Smooth muscle cell of the brain vasculature (primary cell): ENCODE data around the gene CDK14.

Source experiments
- DNase-seq: peaks from one replicate; pipeline ENCODE4 v3.0.0-alpha.2; 2012; ENCODE audit warnings: low read depth, low spot score

CDK14 gene

DNA sequence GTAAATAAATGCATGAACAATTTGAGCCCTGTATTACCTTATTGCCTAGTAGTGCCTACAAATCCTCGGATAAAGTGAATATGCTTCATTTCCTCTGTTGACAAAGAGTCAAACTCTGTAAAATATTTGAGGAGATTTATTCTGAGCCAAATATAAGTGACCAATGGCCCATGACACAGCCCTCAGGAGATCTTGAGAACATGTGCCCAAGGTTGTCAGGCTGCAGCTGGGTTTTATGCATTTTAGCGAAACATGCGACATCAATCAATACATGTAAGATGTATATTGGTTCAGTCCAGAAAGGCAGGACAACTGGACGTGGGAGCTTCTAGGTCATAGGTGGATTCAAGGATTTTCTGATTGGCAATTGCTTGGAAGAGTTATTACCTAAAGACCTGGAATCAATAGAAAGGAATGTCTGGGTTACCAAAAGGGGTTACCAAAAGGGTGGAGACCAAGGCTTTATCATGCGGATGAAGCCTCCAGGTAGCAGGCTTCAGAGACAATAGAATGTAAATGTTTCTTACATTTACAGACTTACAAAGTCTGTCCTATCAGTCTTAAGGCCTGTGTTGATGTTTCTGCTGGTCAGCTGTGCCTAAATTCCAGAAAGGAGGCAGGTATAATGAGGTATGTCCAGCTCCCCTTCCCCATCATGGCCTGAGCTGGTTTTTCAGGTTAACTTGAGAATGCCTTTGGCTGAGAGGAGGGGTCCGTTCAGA lies 448.0 kb downstream of the CDK14 start:
- no peak for DNase-seq

DNA sequence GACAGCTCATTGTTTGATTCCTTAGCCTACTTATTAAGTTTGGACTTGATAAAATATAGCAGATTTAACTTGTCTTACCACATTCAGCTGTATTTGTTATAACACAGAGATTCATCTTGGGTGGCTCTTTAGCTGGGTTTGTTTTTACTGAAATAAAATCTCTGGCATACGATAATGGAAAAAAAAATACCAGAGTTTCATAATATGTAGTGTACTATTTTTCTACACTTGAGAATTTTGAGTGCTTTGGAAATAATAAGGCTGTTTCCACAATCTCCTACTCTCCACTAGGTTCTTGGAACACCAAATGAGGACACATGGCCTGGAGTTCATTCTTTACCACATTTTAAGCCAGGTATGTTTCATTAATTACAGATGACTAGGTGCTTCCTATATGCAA lies 449.5 kb downstream of the CDK14 start:
- no peak for DNase-seq

DNA sequence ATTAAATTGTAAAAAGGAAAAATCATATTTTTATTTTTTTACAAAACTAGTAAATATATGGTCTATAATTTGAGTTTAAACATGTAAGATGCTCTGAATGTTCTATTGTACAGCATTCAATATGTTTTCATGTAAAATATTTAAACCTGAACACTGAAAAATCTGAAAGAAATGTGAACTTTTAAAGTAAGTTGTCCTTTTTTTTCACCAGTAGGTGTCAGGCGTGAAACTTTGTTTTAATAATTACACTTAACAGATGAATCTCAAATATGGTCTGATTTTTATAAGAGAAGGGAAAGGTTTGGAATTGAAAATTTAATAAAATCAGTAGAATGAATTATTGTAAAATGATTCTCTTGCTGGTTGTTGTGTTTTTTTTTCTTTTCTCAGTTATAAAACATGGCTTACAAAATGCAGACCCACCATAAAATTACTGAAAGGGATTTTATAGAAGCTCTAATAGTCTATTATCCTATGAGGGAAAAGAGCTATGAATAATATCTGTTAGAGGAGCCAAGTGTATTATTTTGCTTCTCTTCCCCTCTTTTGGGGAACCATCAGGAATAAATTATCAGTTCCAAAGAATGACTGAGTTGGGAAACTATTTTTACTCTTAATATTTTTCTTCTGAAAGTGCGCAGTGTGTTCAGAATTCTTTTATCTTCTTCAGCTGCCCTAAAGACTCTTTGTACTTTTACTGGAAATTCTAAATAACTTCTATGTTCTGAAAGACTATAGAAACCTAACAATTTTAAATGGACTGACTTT lies 450.4 kb downstream of the CDK14 start:
- no peak for DNase-seq

DNA sequence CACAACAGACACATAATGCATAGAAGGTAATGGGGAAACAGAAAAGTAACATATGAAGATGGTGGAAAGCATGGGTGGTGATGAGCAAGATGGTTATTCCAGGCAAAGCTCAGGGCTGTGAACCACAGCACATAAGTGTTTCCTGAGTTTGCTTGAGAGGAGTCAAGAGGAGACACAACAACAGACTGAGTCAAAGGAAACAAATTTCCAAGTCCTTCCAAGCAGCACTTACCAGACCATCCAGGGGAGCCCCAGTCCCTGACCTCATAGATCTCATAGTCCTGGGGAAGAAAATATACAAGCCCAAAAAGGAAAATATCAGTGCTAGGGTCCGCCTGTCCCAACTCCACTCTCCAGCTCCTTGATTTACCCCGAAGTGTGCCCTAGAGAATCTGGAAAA lies 451.5 kb downstream of the CDK14 start:
- DNase-seq: no peak

DNA sequence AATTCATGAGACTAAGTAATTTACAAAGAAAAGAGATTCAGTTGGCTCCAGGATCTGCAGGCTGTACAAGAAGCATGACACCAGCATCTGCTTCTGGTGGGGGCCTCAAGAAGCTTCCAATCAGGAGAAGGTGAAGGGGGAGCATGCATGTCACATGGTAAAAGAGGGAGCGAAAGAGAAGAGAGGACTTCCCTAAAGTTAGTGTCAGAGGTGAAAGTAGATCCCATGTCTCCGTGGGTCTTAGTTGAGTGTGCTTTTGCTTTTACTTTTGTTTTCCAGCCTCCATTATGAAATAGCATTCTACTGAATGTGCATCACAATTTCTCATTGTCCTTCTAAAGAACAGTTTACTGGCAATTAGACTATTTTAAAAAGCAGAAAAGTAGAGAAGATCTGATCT lies 454.6 kb downstream of the CDK14 start:
- DNase-seq: no peak

DNA sequence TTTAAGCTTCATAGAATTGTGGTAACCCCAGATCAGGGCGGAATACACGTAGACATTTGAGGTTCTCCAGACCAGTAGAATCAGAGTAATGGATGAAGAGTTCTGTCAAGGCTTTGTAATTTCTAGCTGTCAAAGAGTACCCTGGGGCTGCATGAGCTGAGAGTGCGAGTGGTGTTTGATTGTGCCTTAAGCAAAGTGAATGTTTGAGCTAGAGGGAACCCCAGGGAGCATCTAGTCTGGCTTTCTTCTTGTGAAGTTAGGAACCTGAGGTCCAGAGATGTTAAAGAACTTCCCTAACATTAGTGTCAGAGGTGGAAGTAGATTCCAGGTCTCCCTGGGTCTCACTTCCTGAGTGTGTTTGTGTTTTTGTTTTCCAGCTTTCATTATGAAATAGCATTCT lies 455.8 kb downstream of the CDK14 start:
- no peak for DNase-seq

DNA sequence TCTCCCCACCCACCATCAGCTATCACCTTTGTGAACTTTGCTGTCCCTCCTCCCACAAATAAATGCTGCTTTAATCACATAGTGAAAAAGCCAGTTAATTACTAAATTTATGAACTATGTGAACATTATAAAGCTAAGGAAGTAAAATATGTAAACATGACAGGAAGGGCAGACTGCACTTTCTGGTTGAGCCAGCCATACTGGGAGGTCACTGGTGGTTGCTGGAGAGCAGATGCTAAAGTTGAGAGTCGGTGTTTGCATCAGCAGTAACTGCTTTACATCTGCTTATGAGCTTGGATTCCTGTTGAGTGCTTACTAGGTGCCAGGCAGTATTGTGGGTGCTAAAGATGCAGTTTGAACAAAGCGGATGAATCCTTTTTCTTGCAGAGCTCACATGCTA lies 458.3 kb downstream of the CDK14 start:
- DNase-seq: no peak

DNA sequence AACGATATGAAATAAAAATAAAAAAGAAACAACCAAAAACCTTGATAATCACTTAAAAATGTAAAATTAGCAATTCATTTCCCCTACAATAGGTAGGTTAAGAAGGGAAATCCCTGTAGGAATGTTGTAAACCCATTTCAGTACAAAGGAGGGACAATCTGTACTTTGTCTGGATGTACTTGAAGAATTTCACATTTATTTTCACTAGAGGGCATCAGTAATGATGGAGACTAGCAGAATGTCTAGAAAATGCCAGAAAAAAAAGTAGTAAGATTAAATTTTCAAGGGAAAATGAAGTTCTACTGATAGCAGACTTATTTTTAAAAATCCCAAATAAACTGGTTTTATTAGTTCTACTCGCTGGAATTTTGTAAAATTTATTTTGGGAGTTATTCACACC lies 459.1 kb downstream of the CDK14 start:
- DNase-seq: no peak

DNA sequence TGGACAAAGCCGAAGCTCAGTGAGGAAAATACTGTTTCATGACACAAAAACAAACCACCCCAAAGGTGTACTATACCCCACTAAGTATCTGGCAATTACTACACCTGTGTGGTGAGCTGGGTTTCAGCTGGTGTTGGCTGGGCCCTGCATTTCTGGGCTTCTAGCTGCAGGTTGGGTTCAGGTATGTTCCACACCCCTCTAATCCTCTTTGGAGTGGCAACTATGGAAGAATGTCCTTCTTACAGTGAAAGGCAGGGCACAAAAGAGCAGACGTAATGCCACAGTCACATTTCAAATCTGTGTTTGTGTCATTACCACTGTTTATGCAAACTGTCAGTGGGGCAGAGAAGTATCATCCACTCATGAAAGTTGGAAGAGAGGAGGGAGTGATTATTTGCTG lies 466.6 kb downstream of the CDK14 start:
- DNase-seq: no peak

DNA sequence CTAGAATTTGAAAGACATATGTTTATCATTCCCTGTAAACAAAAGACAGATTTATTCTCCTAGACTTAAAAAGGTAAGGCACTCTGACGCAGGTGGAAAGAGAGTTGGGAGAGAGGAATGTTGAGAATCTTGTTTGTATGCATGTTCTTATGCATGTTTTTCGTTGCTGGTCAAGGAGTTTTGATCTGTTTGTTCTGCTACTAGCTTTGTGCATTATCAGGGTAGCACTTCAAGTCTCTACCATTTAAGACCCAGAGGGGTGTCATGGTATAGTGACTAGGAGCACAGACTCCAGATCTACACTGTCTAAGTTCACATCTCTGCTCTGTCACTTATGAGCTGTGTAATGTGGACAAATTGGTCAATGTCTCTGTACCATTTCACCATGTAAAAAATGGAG lies 467.9 kb downstream of the CDK14 start:
- no peak for DNase-seq

DNA sequence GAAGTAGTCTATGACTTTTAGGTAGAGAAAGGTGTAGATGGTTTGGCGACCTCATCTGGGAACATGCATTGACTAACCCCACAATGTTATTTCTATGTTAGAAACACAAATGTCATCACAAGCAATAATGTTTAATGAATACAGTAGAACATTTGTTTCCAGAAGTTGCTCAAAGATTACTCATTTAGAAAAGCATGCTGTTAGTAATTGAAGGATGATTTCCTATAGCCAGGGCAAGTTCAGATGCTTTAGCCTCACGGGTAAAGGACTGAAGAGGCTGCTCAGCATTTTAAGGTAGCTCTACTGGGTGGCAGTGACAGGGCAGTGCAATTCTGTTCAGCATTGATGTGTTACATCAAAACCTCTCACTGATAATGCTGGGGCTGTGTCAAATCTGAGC lies 468.8 kb downstream of the CDK14 start:
- DNase-seq: no peak

DNA sequence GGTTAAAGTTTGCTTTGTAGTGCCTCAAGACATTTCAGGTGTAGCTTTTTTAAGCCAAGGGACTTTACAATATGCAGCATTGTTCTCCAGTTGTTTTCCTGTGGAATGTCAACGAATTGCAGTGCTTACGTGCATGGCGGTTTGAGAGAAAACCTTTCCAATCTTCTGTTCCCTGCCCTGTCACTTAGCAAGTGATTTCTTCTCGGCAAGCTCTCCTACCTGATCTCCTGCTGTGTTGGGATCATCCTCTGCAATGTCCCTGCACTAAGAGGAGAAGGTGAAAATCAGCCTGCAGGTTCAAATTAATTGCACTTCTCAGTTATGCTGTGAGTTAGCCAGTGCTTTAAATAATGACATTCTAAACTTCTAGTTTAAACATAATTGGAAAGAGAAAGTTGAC lies 470.5 kb downstream of the CDK14 start:
- DNase-seq: no peak

DNA sequence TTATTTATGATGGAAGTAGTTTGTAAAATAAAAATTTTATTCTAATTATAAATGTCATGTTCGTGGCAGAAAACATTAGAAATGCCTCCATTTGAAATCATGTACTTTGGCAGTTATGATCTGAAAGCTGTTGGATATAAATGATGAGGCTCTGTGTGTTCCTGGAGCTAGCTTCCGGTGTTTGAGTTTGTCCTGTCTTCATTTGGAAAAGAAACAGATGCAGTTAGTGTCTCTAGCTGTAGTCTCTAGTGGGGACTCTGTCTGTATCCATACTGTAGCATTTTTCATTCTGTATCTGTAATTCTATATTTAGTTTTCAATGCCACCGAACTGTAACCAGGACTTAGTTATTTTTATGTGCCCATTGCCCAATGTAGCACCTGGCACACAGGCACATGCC lies 471.1 kb downstream of the CDK14 start:
- DNase-seq: no peak

DNA sequence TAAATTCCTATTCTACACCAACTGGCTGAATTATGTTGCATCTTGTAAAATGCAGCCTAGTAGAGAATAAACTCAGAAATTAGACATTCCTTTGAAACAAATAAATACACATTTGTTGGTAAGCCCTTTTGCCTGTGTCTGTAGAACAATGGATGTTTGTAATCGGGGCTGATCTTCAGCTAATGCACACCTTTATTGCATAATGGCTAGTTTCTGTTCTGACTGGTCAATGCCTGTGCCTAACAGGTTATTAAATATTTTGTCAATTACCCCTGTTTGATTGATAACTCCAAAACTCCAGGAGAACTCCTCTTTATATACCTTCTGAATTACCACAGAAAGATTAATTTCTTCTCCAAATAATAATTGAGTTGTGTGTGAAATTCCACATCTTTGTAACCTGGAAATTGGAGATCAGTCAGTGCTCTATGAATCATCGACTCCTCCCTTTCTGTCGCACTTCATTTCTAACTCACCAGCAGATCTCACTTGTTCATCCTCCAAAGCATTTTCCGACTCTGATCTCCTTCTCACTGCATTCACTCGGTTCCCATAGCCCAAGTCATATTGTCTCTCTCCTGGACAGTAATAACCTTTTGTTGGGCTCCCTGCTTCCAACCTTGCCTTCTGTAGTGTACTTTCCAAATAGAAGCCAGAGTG lies 472.1 kb downstream of the CDK14 start:
- DNase-seq: no peak

DNA sequence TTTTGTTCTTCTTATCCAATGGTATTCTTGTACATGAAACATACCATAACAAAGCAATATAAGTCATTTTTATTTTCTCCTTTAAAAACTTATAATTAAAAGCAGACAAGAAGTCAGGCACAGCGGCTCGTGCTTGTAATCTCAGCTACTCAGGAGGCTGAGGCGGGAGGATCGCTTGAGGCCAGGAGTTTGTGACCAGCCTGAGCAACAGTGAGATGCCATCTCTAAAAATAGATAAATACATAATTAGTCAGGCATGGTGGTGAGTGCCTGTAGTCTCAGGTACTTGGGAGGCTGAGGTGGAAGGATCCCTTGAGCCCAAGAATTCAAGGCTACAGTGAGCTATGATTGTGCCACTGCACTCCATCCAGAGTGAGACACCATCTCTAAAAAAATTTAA lies 473.0 kb downstream of the CDK14 start:
- DNase-seq: no peak

DNA sequence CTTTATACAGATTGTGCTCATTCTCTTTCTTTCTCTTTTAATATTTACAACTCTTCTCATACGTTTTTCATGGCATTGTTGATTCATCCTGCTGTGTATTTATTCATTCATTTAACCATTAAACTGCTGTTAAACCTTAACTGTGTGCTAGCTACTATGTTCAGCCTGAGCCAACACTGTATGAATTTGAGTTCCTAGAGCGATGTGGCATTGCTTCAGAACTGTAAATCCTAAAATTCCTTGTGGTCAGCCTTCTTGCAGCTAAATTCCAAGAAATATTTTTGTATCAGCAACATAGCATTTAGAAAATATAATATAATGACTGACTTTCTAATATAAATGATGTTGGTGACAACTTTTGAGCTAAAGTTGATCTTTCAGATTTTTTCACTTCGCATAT lies 483.4 kb downstream of the CDK14 start:
- no peak for DNase-seq

DNA sequence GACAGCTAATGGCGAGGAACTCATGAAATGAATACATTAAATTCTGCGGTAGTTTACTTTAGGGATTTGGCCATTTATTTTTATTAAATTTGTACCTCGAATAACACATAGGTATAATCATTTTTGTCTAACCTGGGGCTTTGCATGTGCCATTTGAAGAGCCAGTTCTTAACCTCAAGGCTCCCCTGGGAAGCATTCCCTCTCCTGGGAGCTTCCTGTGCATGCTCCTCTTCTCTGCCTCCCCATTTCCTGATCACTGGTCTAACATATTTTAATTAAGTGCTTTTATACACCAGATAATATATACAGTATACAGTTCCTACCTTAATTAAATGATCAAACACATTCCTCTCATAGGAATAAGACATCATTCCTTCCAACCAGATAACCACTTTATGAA lies 484.2 kb downstream of the CDK14 start:
- DNase-seq: no peak

DNA sequence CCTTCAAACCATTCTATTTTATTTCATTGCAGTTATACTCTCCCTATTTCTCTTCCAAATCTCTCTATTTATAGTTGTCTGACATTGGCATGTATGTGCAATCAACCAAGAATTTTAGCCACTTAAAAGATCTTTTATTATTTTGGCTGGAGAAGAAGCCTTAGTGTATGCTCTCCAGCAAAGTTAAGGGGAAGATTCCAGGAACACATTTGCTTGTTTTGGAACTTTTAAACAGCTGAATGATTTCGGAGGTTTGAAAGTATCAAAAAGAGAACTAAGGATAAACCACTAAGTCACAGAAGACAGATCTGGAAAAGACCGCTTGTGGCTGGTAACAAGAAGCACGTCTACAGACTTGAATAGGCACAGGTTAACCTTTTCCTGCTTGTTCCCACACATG lies 485.9 kb downstream of the CDK14 start:
- no peak for DNase-seq

DNA sequence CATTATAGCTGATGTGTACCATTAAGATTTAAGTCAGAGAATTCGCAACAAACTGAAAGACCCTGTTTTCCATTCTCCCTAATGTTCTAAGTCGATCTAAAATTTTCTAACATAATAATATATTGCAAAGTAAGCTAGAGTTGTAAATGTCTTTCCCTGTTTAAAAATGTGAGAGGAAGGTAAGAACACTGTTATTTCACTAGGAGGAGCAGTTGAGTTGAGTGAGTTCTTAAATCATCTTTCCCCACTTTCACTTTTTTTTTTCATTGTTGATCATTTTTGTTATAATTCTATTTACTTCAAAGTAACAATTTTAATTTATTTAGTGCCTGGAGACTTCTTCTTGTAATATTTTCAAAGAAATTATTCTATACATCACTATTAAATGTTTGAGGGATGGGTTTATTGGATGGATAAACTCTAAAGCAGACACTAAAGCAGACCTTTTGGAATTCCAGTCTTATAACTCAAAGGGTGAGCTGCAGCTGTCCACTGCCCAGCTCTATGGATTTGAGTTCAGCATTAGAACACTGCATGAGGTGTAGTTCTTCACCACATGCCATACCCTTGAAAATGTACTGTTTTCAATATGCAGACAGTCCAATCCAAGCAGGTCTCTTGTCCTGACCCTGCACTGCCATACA lies 486.9 kb downstream of the CDK14 start:
- DNase-seq: no peak

DNA sequence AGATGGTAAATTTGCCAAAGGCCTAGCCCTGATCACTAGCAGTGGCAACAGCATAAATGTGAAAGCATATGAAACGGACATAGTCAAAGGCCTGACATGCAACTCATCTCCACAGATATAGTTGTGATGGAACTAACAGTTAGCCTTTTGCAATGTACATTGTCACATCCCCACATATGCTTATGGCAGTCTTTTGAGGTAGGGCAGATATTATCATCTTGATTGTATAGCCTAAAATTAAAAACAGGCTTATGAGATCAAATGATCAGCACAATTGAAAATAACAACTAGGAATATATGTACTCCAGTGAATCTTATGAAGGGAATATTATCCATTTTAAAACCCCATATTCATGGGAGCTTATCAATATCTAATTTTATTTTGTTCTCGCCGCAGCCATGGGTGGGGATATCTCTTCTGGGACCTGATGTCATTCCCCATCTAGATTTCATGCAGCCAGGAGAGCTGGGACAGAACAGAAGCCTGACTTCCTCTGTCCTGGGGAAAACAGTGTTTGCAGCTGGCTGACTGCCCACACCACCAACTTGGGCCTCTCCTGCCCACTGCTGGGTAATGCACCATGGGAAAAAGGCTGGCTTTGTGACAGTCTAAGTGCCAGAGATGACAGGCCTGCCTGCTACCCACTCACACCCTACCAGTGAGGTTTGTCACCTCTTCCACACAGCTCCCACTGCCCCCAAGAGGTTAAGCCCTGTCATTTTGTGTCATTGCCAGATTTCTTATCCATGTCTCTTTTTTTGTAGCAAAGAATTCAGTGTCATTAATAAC lies 487.9 kb downstream of the CDK14 start:
- no peak for DNase-seq

DNA sequence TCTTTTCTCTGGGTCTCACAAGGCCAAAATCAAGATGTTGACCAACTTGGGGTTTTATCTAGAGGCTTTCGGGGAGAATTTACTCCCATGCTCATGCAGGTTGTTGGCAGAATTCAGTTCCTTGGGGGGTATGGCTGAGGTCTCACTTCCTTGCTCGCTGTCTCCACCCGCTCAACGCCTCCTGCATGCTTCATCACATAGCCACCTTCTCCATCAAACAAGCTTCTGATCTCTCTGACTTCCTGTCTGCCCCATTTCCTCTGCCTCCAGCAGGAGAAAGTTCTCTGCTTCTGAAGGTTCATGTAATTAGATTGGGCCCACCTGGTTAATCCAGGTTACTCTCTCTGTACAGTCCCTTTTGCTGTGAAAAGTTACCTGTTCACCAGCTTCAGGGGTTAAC lies 489.1 kb downstream of the CDK14 start:
- no peak for DNase-seq

DNA sequence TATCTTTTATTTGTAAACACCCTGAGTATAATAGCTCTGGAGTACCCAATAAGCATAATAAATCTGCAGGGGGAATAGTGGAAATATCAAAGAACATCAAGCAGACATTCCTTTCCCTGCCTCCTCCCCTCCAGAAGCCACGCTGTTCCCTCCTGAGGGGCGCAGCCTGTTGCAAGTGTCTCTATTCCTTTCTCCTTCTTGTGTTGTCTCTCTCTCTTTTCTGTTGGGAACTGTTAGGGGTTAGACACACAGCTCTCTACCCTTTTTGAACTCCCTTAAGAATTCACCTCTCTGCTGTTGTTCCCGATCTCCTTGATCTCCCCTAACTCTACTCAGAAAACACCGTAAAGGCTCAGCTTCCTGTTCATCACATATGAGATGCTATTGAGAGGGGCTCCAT lies 490.1 kb downstream of the CDK14 start:
- no peak for DNase-seq
